Activated naive CD8-positive, alpha-beta T cell treated with anti-CD3 and anti-CD28 coated beads, Interleukin-2, amount 50 U/mL, for 24 hours (primary cell): ENCODE data around the gene C22orf31.

Experiments used
- ATAC-seq: fragments of 150-1000 bp; cut with Tn5 transposase; one replicate; pipeline ENCODE4 v1.10.0; 2021
- DNase-seq: peaks from one replicate; pipeline ENCODE4 v3.0.0; 2021
- H3K27ac Mint-ChIP-seq: one replicate; pipeline ENCODE4 v1.8.0; 2021; ENCODE audit warnings: mild to moderate bottlenecking, mixed read lengths
- H3K27me3 Mint-ChIP-seq: one replicate; pipeline ENCODE4 v1.8.0; 2021; ENCODE audit warnings: mixed read lengths
- H3K36me3 Mint-ChIP-seq: one replicate; pipeline ENCODE4 v1.8.0; 2021; ENCODE audit warnings: low read depth, mixed read lengths
- H3K4me1 Mint-ChIP-seq: one replicate; pipeline ENCODE4 v1.8.0; 2021; ENCODE audit warnings: mixed read lengths
- H3K4me3 Mint-ChIP-seq: one replicate; pipeline ENCODE4 v1.8.0; 2021; ENCODE audit warnings: mild to moderate bottlenecking, moderate library complexity, mixed read lengths
- H3K9me3 Mint-ChIP-seq: one replicate; pipeline ENCODE4 v1.8.0; 2021; ENCODE audit warnings: mixed read lengths

The C22orf31 gene

DNA sequence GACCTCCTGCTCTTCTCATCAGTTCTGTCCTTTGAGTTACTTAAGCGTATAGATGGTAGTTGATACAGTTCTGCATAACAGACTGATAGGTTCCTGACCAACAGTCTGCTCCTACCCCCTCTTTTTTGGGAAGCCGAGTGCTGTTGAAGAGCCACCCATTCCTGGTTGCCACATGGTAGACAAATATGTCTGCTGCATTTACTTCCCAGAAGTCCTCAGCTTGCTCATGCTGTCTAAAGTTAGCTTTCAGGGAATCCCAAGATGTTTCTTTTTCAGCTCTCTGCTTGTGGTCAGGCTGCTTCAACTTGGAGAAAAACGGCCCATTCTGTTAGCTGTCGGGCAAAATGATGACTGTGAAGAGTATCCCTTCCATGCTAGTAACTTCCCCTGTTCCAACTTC, 48.7 kb downstream of the C22orf31 start:
- ATAC-seq, result no peak
- H3K4me1 Mint-ChIP-seq, result peaks cover 13% of the 10 kb centered on the region
- peaks cover 12% of the 10 kb centered on the region for H3K27me3 Mint-ChIP-seq
- no peak overlapping the region for H3K4me3 Mint-ChIP-seq
- no peaks in the 10 kb centered on the region for H3K9me3 Mint-ChIP-seq
- no peaks in the 10 kb centered on the region for H3K36me3 Mint-ChIP-seq
- DNase-seq, result no peak
- no peak overlapping the region for H3K27ac Mint-ChIP-seq

DNA sequence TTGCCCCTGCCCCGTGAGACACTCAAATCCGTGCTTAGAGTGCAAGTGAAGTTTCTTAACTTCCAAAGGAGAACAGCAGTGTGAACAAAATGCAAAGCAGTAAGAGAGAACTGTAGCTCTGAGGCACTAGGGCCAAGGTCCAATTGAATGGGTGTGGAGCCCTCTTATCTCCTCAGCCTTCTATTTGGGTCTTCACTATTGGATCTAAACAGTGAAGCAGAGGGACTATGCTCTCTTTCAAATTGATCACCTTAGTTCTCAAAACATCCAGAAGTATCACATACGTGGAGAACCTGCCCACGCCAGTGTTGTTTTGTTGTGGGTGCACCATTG, 49.6 kb downstream of the C22orf31 start:
- Mint-ChIP-seq H3K36me3 (no peaks in the 10 kb centered on the region), H3K4me3 (no peak overlapping the region), H3K27me3 (peaks cover 7% of the 10 kb centered on the region), H3K27ac (no peak overlapping the region), H3K9me3 (no peaks in the 10 kb centered on the region), H3K4me1 (peaks cover 11% of the 10 kb centered on the region)
- DNase-seq (no peak), ATAC-seq (no peak)

DNA sequence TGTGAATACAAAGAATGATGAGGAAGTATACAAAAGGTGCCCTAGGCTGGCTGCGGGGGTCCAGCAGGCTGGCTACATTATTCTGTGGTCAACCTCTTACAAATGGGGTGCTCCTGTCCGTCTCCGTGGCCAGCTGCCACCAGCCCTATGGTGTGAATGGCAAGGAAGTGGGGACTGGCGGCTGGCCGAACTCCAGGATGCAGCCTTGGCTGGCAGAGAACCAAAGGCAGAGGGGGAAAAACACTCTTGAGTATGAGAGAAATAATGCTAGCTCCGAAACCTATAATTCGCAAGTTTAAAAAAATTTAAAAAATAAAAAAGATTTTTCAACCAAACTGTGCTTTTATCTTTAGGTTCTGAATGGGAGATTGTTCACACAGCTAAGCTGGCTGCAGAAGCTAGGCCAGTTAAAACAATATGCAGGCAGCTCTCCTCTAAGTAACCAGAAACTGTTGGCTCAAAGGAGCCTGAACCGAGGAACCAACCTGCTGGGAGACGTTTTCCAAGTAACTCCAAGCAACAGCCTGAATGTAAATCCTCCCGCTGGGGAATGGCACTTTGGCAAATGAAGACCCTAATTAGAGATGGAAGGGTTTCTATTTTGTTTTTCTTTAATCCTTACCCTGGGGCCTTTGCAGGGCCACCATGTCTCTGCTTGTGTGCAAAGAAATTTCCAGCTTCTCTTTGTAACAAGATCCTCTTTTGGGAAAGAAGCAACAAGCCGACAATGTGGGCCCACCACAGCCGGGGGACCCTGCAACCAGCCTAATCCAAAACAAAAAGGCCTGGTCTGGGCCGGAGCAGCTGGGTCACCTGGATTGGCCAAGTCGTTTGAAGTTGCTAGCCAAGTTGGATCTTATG, 50.2 kb downstream of the C22orf31 start:
- Mint-ChIP-seq H3K4me3 (no peak overlapping the region), H3K9me3 (no peaks in the 10 kb centered on the region), H3K27ac (no peak overlapping the region), H3K36me3 (no peaks in the 10 kb centered on the region), H3K27me3 (peaks cover 12% of the 10 kb centered on the region), H3K4me1 (peaks cover 7% of the 10 kb centered on the region)
- DNase-seq (no peak), ATAC-seq (no peak)

DNA sequence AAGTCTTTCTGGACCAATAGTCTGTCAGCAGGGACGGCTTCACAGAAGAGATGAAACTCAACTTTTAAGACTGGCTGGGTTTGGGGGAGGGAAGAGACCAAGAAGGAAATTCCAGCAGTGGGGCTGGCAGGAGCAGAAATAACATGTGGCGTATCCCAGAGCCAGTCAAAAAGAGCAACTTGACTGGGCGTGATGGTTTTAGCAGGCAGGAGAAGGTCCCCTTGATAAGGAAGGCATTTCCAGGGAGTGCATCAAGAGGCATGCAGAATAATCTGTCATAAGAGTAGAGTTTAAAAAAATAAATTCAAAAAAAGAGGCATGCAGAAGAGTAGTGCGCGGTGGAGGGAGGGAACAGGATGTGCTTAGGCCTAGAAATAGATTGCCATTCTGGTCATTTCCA, 52.5 kb downstream of the C22orf31 start:
- DNase-seq (no peak), ATAC-seq (no peak)
- no peaks in the 10 kb centered on the region for H3K4me1 Mint-ChIP-seq
- peaks cover 28% of the 10 kb centered on the region for H3K27me3 Mint-ChIP-seq
- no peaks in the 10 kb centered on the region for H3K36me3 Mint-ChIP-seq
- H3K9me3 Mint-ChIP-seq, result no peaks in the 10 kb centered on the region
- no peak overlapping the region for H3K27ac Mint-ChIP-seq
- H3K4me3 Mint-ChIP-seq, result no peak overlapping the region
